ENCODE measurements around the gene YWHAB.

The YWHAB gene

GRCh38 chr20:44916586-44916985 lies 31.1 kb downstream of the YWHAB start:
- DNase-seq: no peak

- no peak for DNase-seq
These were observed 31.9 kb downstream of the YWHAB start for GRCh38 chr20:44917399-44917798.

GRCh38 chr20:44918342-44918741 lies 32.8 kb downstream of the YWHAB start:
- DNase-seq: no peak

- no peak for DNase-seq
These were observed 33.3 kb downstream of the YWHAB start for GRCh38 chr20:44918761-44919160.

GRCh38 chr20:44921447-44921846 lies 35.9 kb downstream of the YWHAB start:
- DNase-seq: no peak

GRCh38 chr20:44924541-44924940 lies 39.0 kb downstream of the YWHAB start:
- DNase-seq: no peak

- no peak for DNase-seq
These were observed 43.1 kb downstream of the YWHAB start for GRCh38 chr20:44928595-44928994.

GRCh38 chr20:44930517-44931168 lies 45.1 kb downstream of the YWHAB start:
- DNase-seq: no peak

GRCh38 chr20:44931911-44932310 lies 46.4 kb downstream of the YWHAB start:
- no peak for DNase-seq

GRCh38 chr20:44932916-44933315 lies 47.4 kb downstream of the YWHAB start:
- DNase-seq: no peak

GRCh38 chr20:44936510-44936909 lies 51.0 kb downstream of the YWHAB start:
- no peak for DNase-seq

- no peak for DNase-seq
These were observed 53.1 kb downstream of the YWHAB start for GRCh38 chr20:44938637-44939036.

GRCh38 chr20:44941120-44941691 lies 55.7 kb downstream of the YWHAB start:
- DNase-seq: no peak

- no peak for DNase-seq
These were observed 56.9 kb downstream of the YWHAB start for GRCh38 chr20:44942264-44942973.

- no peak for DNase-seq
These were observed 58.3 kb downstream of the YWHAB start for GRCh38 chr20:44943828-44944227.

GRCh38 chr20:44945261-44945660 lies 59.8 kb downstream of the YWHAB start:
- DNase-seq: no peak

GRCh38 chr20:44946271-44946852 lies 60.9 kb downstream of the YWHAB start:
- no peak for DNase-seq

GRCh38 chr20:44948107-44948506 lies 62.6 kb downstream of the YWHAB start:
- no peak for DNase-seq

- no peak for DNase-seq
These were observed 63.0 kb downstream of the YWHAB start for GRCh38 chr20:44948513-44948912.

- DNase-seq: no peak
These were observed 64.9 kb downstream of the YWHAB start for GRCh38 chr20:44950368-44950767.

GRCh38 chr20:44952731-44953130 lies 67.2 kb downstream of the YWHAB start:
- DNase-seq: no peak

- DNase-seq: no peak
These were observed 68.7 kb downstream of the YWHAB start for GRCh38 chr20:44954211-44954610.

- no peak for DNase-seq
These were observed 69.8 kb downstream of the YWHAB start for GRCh38 chr20:44955270-44955669.

GRCh38 chr20:44956410-44956809 lies 70.9 kb downstream of the YWHAB start:
- DNase-seq: no peak
